HEK293 (cell line): ENCODE results near the gene MSI2.
A peak's percentile ranks its signal among the peaks of the same experiment; 100 is the strongest.

Experiments
- CTCF ChIA-PET: fragments of 350-600 bp; formaldehyde crosslinking; extraction: SDS; loops from one replicate; lab custom pipeline; 2021; ENCODE audit warnings: antibody characterized with exemption; lab: Yijun Ruan, JAX
- POLR2A ChIA-PET: fragments of 300-600 bp; formaldehyde crosslinking; extraction: SDS; loops from one replicate; lab custom pipeline; 2020; ENCODE audit warnings: antibody characterized with exemption, inconsistent platforms; lab: Yijun Ruan, JAX
- H3K27ac ChIP-seq: fragments of 200-500 bp; sonication (Bioruptor generic); 2 replicates; pipeline ENCODE4 v1.5.1; 2014; ENCODE audit warnings: low read depth, low read length, control low read depth, inconsistent platforms; ENCODE audit errors: extremely low read depth
- H3K36me3 ChIP-seq, 2 experiments: fragments of 200-500 bp in 1 of 2; sonication (Bioruptor generic) in 1 of 2; 1 replicate in 1 of 2; 2 replicates in 1 of 2; pipeline ENCODE4 v1.5.1; 2014 to 2017; ENCODE audit warnings: inconsistent platforms in 2 of 2, low read length in 2 of 2; ENCODE audit not compliant: control insufficient read depth in 2 of 2, insufficient read depth in 1 of 2
- H3K4me1 ChIP-seq: fragments of 200-500 bp; sonication (Bioruptor generic); 2 replicates; pipeline ENCODE4 v1.5.1; 2014; ENCODE audit warnings: mild to moderate bottlenecking, low read length, inconsistent platforms; ENCODE audit not compliant: control insufficient read depth, insufficient read depth
- H3K4me3 ChIP-seq: 2 replicates; pipeline ENCODE4 v1.5.1; 2011; ENCODE audit warnings: low read depth, mild to moderate bottlenecking, control low read depth, low read length, moderate library complexity
- H3K9me3 ChIP-seq: fragments of 200-500 bp; sonication (Bioruptor generic); 2 replicates; pipeline ENCODE4 v1.5.1; 2014; ENCODE audit warnings: low read depth, low read length, inconsistent platforms; ENCODE audit not compliant: control insufficient read depth, insufficient read depth
- SCRT1 ChIP-seq: fragments of 450-650 bp; formaldehyde crosslinking; IDR thresholded peaks from 2 replicates; pipeline ENCODE4 v1.5.1; 2016; ENCODE audit warnings: missing biosample characterization, missing genetic modification characterization, borderline replicate concordance
- SCRT2 ChIP-seq: fragments of 450-650 bp; formaldehyde crosslinking; IDR thresholded peaks from 2 replicates; pipeline ENCODE4 v1.5.1; 2016; ENCODE audit warnings: missing biosample characterization, missing genetic modification characterization
- ZFHX2 ChIP-seq: fragments of 450-650 bp; formaldehyde crosslinking; conservative IDR thresholded peaks from 2 replicates; pipeline ENCODE4 v1.5.1; 2016; ENCODE audit warnings: missing biosample characterization, missing genetic modification characterization
- ZIC2 ChIP-seq: fragments of 450-650 bp; formaldehyde crosslinking; IDR thresholded peaks from 2 replicates; pipeline ENCODE4 v1.5.1; 2016; ENCODE audit warnings: missing biosample characterization, missing genetic modification characterization
- ZNF112 ChIP-seq: fragments of 450-650 bp; formaldehyde crosslinking; IDR thresholded peaks from 2 replicates; pipeline ENCODE4 v1.5.0; 2017; ENCODE audit warnings: missing biosample characterization, missing genetic modification characterization
- ZNF169 ChIP-seq: fragments of 450-650 bp; formaldehyde crosslinking; IDR thresholded peaks from 2 replicates; pipeline ENCODE4 v1.5.1; 2016; ENCODE audit warnings: missing biosample characterization, missing genetic modification characterization
- ZNF184 ChIP-seq: fragments of 450-650 bp; IDR thresholded peaks from 2 replicates; pipeline ENCODE4 v1.5.1; 2018; ENCODE audit warnings: missing biosample characterization, mild to moderate bottlenecking, missing genetic modification characterization
- ZNF280D ChIP-seq: fragments of 450-650 bp; formaldehyde crosslinking; IDR thresholded peaks from 2 replicates; pipeline ENCODE4 v1.5.1; 2016; ENCODE audit warnings: missing biosample characterization, missing genetic modification characterization
- ZNF302 ChIP-seq: fragments of 450-650 bp; formaldehyde crosslinking; IDR thresholded peaks from 2 replicates; pipeline ENCODE4 v1.5.1; 2016; ENCODE audit warnings: missing biosample characterization, missing genetic modification characterization, low read depth
- ZNF350 ChIP-seq: fragments of 450-650 bp; formaldehyde crosslinking; IDR thresholded peaks from 2 replicates; pipeline ENCODE4 v1.5.0; 2017; ENCODE audit warnings: missing biosample characterization, mild to moderate bottlenecking, missing genetic modification characterization
- ZNF629 ChIP-seq: fragments of 450-650 bp; formaldehyde crosslinking; IDR thresholded peaks from 2 replicates; pipeline ENCODE4 v1.5.1; 2017; ENCODE audit warnings: missing biosample characterization, missing genetic modification characterization

MSI2 gene

GRCh38 chr17:57337390-57337789 is 81.1 kb downstream of the MSI2 start:
- no peak for TF ChIP-seq ZNF169 (tag by site-specific recombination)
- TF ChIP-seq ZNF184 (tag by site-specific recombination): no peak
- TF ChIP-seq ZIC2 (tag by site-specific recombination): no peak
- no peak for TF ChIP-seq ZNF112 (tag by site-specific recombination)
- TF ChIP-seq ZNF280D (tag by site-specific recombination): no peak
- no peak for TF ChIP-seq ZFHX2 (tag by site-specific recombination)
- Histone ChIP-seq H3K27ac (no peak overlapping the region), H3K4me3 (no peak overlapping the region), H3K4me1 (0 out of 2 replicates have a peak, but pooled peaks cover 4% of the 10 kb centered on the region), H3K9me3 (no peaks in the 10 kb centered on the region), H3K36me3 (peaks cover 0 to 8% of the 10 kb centered on the region in 2 experiments; a peak in 1 of 3 replicates)
- POLR2A ChIA-PET: no interaction called here
- CTCF ChIA-PET: interaction anchor here (0.6 to 1.5 kb wide), 2 partner anchors 94 to 170 kb away, joined by 4 to 7 read pairs; no protein-coding TSS in a partner anchor

DNA sequence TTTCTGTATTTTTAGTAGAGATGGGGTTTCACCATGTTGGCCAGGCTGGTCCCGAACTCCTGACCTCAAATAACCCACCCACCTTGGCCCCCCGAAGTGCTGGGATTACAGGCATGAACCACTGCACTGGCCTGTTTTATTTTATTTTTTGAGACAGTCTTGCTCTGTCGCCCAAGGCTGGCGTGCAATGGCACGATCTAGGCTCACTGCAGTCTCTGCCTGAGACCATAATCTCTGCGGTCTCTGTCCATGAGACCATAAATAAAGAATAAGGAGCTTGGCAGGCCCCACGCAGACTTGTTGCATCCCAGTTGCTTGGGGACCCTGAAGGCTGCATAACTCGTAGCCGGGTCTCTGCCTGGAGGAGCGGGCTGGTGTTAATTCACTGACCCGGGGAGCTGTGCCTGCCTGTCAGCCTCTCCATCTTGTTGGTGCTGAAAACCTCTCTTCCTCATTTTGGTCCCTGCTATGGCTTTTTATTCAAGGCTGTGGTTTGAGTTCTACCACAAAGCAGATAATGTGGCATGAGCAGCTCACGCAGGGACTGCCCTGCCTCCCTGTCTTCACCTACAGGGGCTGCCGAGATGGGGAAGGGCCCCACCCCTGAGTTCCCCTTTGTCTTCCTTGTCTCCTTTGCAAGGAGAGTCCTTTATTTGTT is 82.1 kb downstream of the MSI2 start:
- ChIA-PET CTCF (no interaction called here), POLR2A (no interaction called here)
- no peak overlapping the region for H3K4me3 ChIP-seq
- no peaks in the 10 kb centered on the region for H3K9me3 ChIP-seq
- H3K36me3 ChIP-seq: peaks cover 0 to 8% of the 10 kb centered on the region in 2 experiments; a peak in 1 of 3 replicates
- TF ChIP-seq SCRT1 (tag by site-specific recombination) (0 out of 2 replicates have a peak, but pooled peaks have one; percentile 17), SCRT2 (tag by site-specific recombination) (peak; percentile 19; the same call in 1 of the 2 replicates), ZNF302 (tag by site-specific recombination) (no peak), ZNF629 (tag by site-specific recombination) (no peak)
- H3K4me1 ChIP-seq: 0 out of 2 replicates have a peak, but pooled peaks cover 4% of the 10 kb centered on the region
- H3K27ac ChIP-seq: no peak overlapping the region

DNA sequence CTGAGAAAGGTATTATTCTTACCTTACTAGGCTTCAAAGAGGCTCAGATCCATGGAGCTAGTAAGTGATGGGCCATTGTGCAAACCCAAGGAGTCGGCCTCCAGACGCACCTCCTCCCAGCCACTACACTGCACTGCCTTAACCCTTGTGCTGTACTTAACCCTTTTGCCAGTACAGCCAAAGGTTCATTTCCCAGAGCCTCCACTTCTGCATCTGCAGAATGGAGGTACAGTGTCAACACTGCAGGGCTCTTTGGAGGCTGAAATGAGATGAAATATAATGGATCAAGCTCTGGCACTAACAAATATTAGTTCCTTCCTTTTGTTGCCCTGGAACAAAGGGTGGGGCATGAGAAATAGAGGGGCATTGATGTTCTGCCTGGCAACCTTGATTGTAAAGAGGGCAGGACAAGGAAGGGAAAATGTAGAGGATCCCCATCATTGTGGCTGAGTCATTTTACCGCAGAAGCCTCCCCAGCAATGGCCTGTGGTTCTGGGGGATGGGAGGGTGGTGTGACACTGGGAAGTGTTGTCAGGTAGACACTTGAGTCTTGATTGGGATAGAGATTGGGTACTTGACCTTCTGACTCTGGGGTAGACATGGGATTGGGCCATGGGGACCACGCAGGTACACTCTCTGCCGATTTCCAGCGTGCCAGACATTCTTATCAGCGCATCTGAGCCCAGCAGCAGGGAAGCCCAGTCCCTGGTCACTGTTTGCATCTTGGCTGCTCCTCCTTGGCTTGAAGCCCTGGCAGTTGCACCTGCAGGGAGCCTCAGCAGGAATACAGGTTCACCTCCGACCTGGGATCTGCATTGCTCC is 84.0 kb downstream of the MSI2 start:
- ChIA-PET POLR2A (no interaction called here), CTCF (interaction anchor here (0.6 to 0.7 kb wide), 2 partner anchors 216 to 400 kb away, joined by 6 read pairs; no protein-coding TSS in a partner anchor)
- no peaks in the 10 kb centered on the region for H3K9me3 ChIP-seq
- no peak overlapping the region for H3K4me3 ChIP-seq
- H3K4me1 ChIP-seq: 0 out of 2 replicates have a peak, but pooled peaks cover 4% of the 10 kb centered on the region
- TF ChIP-seq ZNF350 (tag by site-specific recombination) (no peak), ZIC2 (tag by site-specific recombination) (peak; percentile 59)
- no peak overlapping the region for H3K27ac ChIP-seq
- H3K36me3 ChIP-seq: peaks cover 0 to 8% of the 10 kb centered on the region in 2 experiments; a peak in 1 of 3 replicates
